HEK293 (cell line): ENCODE measurements around the gene KIRREL3.

Experiments used
- KLF9 ChIP-seq: fragments of 450-650 bp; formaldehyde crosslinking; IDR thresholded peaks from 2 replicates; pipeline ENCODE4 v1.5.1; 2016; ENCODE audit warnings: missing biosample characterization, missing genetic modification characterization, low read depth
- ZFP3 ChIP-seq: fragments of 450-650 bp; formaldehyde crosslinking; IDR thresholded peaks from 2 replicates; pipeline ENCODE4 v1.5.1; 2016; ENCODE audit warnings: low read depth, missing biosample characterization, missing genetic modification characterization
- ZFP69B ChIP-seq: fragments of 450-650 bp; formaldehyde crosslinking; IDR thresholded peaks from 2 replicates; pipeline ENCODE4 v1.5.1; 2016; ENCODE audit warnings: missing biosample characterization, missing genetic modification characterization
- ZNF10 ChIP-seq: fragments of 450-650 bp; formaldehyde crosslinking; IDR thresholded peaks from 2 replicates; pipeline ENCODE4 v1.5.1; 2017; ENCODE audit warnings: missing biosample characterization, missing genetic modification characterization
- ZNF169 ChIP-seq: fragments of 450-650 bp; formaldehyde crosslinking; IDR thresholded peaks from 2 replicates; pipeline ENCODE4 v1.5.1; 2016; ENCODE audit warnings: missing biosample characterization, missing genetic modification characterization
- ZNF324 ChIP-seq: fragments of 450-650 bp; formaldehyde crosslinking; IDR thresholded peaks from 2 replicates; pipeline ENCODE4 v1.5.1; 2016; ENCODE audit warnings: missing biosample characterization, missing genetic modification characterization
- ZNF423 ChIP-seq: fragments of 450-650 bp; formaldehyde crosslinking; IDR thresholded peaks from 2 replicates; pipeline ENCODE4 v1.5.1; 2016; ENCODE audit warnings: missing biosample characterization, missing genetic modification characterization
- ZNF791 ChIP-seq: fragments of 450-650 bp; formaldehyde crosslinking; IDR thresholded peaks from 2 replicates; pipeline ENCODE4 v1.5.1; 2016; ENCODE audit warnings: missing biosample characterization, missing genetic modification characterization
- TF ChIP-seq, protein P1 (sequence below): fragments of 450-650 bp; formaldehyde crosslinking; IDR thresholded peaks from 2 replicates; pipeline ENCODE4 v1.5.1; 2016; ENCODE audit warnings: missing biosample characterization, missing genetic modification characterization
- TF ChIP-seq, protein P2 (sequence below): fragments of 450-650 bp; formaldehyde crosslinking; IDR thresholded peaks from 2 replicates; pipeline ENCODE4 v1.5.1; 2016; ENCODE audit warnings: missing biosample characterization, missing genetic modification characterization
- TF ChIP-seq, protein P3 (sequence below): sonication (generic); formaldehyde crosslinking; IDR thresholded peaks from 2 replicates; pipeline ENCODE4 v1.8.1; 2022; ENCODE audit warnings: mild to moderate bottlenecking, moderate library complexity, missing genetic modification reagents
- TF ChIP-seq, protein P4 (sequence below): fragments of 450-650 bp; formaldehyde crosslinking; IDR thresholded peaks from 2 replicates; pipeline ENCODE4 v1.5.1; 2016; ENCODE audit warnings: missing biosample characterization, missing genetic modification characterization
- TF ChIP-seq, protein P5 (sequence below): fragments of 450-650 bp; formaldehyde crosslinking; IDR thresholded peaks from 2 replicates; pipeline ENCODE4 v1.5.1; 2016; ENCODE audit warnings: missing biosample characterization, missing genetic modification characterization

DNA sequence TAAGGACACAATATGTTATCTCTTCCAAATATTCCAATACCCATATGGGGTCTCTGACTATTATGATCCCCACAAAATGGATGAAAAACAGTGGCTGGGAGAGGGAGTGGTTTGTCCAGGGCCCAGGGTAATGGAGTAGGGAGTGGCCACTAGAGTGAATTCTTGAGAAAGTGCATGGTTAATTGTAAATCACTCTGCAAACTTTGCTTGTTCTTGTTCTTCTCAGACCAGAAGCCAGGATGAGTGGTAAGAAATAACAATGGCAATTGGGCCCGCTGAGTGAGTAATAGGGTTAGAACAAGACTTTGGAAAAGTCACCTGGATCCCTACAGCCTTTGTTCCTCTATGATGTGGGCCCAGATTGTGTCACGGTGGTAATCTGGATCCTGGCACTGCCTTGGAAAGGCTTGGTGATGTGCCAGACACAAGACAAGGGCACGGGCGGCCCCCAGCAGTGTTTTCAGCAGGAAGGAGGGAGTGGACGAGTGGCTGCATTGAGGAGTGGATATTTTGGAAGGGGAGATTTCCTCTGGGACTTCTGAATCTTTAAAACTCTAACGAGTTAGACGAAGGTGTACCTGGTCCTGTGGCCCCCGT is 18.2 kb upstream of the KIRREL3 start:
- TF ChIP-seq, protein P1, sequence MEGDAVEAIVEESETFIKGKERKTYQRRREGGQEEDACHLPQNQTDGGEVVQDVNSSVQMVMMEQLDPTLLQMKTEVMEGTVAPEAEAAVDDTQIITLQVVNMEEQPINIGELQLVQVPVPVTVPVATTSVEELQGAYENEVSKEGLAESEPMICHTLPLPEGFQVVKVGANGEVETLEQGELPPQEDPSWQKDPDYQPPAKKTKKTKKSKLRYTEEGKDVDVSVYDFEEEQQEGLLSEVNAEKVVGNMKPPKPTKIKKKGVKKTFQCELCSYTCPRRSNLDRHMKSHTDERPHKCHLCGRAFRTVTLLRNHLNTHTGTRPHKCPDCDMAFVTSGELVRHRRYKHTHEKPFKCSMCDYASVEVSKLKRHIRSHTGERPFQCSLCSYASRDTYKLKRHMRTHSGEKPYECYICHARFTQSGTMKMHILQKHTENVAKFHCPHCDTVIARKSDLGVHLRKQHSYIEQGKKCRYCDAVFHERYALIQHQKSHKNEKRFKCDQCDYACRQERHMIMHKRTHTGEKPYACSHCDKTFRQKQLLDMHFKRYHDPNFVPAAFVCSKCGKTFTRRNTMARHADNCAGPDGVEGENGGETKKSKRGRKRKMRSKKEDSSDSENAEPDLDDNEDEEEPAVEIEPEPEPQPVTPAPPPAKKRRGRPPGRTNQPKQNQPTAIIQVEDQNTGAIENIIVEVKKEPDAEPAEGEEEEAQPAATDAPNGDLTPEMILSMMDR: no peak
- TF ChIP-seq, protein P2, sequence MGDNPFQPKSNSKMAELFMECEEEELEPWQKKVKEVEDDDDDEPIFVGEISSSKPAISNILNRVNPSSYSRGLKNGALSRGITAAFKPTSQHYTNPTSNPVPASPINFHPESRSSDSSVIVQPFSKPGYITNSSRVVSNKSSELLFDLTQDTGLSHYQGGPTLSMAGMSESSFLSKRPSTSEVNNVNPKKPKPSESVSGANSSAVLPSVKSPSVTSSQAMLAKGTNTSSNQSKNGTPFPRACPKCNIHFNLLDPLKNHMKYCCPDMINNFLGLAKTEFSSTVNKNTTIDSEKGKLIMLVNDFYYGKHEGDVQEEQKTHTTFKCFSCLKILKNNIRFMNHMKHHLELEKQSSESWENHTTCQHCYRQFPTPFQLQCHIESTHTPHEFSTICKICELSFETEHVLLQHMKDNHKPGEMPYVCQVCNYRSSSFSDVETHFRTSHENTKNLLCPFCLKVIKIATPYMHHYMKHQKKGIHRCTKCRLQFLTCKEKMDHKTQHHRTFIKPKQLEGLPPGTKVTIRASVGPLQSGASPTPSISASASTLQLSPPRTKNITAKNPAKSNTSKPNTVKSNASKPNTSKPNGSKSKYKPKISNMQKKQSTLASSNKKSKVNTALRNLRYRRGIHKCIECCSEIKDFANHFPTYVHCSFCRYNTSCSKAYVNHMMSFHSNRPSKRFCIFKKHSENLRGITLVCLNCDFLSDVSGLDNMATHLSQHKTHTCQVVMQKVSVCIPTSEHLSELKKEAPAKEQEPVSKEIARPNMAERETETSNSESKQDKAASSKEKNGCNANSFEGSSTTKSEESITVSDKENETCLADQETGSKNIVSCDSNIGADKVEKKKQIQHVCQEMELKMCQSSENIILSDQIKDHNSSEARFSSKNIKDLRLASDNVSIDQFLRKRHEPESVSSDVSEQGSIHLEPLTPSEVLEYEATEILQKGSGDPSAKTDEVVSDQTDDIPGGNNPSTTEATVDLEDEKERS (tag by site-specific recombination): no peak
- no peak for TF ChIP-seq ZNF324 (tag by site-specific recombination)
- TF ChIP-seq, protein P3, sequence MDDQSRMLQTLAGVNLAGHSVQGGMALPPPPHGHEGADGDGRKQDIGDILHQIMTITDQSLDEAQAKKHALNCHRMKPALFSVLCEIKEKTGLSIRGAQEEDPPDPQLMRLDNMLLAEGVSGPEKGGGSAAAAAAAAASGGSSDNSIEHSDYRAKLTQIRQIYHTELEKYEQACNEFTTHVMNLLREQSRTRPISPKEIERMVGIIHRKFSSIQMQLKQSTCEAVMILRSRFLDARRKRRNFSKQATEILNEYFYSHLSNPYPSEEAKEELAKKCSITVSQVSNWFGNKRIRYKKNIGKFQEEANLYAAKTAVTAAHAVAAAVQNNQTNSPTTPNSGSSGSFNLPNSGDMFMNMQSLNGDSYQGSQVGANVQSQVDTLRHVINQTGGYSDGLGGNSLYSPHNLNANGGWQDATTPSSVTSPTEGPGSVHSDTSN: no peak
- no peak for TF ChIP-seq ZNF10
- TF ChIP-seq ZFP69B: no peak
- no peak for TF ChIP-seq KLF9 (tag by site-specific recombination)
- TF ChIP-seq, protein P4, sequence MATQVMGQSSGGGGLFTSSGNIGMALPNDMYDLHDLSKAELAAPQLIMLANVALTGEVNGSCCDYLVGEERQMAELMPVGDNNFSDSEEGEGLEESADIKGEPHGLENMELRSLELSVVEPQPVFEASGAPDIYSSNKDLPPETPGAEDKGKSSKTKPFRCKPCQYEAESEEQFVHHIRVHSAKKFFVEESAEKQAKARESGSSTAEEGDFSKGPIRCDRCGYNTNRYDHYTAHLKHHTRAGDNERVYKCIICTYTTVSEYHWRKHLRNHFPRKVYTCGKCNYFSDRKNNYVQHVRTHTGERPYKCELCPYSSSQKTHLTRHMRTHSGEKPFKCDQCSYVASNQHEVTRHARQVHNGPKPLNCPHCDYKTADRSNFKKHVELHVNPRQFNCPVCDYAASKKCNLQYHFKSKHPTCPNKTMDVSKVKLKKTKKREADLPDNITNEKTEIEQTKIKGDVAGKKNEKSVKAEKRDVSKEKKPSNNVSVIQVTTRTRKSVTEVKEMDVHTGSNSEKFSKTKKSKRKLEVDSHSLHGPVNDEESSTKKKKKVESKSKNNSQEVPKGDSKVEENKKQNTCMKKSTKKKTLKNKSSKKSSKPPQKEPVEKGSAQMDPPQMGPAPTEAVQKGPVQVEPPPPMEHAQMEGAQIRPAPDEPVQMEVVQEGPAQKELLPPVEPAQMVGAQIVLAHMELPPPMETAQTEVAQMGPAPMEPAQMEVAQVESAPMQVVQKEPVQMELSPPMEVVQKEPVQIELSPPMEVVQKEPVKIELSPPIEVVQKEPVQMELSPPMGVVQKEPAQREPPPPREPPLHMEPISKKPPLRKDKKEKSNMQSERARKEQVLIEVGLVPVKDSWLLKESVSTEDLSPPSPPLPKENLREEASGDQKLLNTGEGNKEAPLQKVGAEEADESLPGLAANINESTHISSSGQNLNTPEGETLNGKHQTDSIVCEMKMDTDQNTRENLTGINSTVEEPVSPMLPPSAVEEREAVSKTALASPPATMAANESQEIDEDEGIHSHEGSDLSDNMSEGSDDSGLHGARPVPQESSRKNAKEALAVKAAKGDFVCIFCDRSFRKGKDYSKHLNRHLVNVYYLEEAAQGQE (tag by site-specific recombination): no peak
- TF ChIP-seq ZNF169 (tag by site-specific recombination): no peak
- no peak for TF ChIP-seq ZNF423 (tag by site-specific recombination)
- TF ChIP-seq, protein P5, sequence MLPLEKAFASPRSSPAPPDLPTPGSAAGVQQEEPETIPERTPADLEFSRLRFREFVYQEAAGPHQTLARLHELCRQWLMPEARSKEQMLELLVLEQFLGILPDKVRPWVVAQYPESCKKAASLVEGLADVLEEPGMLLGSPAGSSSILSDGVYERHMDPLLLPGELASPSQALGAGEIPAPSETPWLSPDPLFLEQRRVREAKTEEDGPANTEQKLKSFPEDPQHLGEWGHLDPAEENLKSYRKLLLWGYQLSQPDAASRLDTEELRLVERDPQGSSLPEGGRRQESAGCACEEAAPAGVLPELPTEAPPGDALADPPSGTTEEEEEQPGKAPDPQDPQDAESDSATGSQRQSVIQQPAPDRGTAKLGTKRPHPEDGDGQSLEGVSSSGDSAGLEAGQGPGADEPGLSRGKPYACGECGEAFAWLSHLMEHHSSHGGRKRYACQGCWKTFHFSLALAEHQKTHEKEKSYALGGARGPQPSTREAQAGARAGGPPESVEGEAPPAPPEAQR: no peak
- no peak for TF ChIP-seq ZNF791 (tag by site-specific recombination)
- no peak for TF ChIP-seq ZFP3 (tag by site-specific recombination)
